Stomach (tissue), 4 donors: ENCODE measurements around the gene SLAMF9.

ENCODE experiments used
- POLR2A ChIP-seq, 4 donors: fragments of 450-650 bp; IDR thresholded peaks; one replicate each; pipeline ENCODE4 v1.6.1; 2016; ENCODE audit warnings: antibody characterized with exemption in 4 of 4, control low read depth in 2 of 4, mild to moderate bottlenecking in 1 of 4, moderate library complexity in 1 of 4
- TF ChIP-seq, protein P1 (sequence below), 7 experiments: fragments of 450-650 bp in 4 of 7; fragments of 200-600 bp in 3 of 7; sonication (generic) in 3 of 7; IDR thresholded peaks; one replicate each; pipeline ENCODE4 v1.5.1; 2016 to 2019; ENCODE audit warnings: antibody characterized with exemption in 7 of 7, control low read depth in 2 of 7, mild to moderate bottlenecking in 1 of 7

DNA sequence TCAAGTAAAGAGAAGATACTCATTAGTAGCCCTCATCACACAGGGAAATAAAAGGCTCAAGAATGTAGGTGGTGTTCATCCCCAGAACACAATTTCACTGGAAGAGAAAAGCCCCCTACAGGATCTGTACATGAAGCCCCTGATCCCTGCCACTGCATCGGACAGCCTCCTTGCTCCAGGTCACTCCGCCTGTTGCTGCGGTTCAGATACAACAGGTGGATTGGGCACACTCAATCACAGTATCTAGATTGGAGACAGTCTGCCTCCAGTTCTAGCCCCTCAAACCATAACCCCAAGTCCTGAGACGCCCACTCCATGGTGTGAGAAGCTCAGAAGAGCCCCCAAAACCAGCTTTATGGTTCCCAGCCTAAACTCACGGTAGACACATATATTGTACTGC, 1.1 kb downstream of the SLAMF9 start:
- TF ChIP-seq, protein P1, sequence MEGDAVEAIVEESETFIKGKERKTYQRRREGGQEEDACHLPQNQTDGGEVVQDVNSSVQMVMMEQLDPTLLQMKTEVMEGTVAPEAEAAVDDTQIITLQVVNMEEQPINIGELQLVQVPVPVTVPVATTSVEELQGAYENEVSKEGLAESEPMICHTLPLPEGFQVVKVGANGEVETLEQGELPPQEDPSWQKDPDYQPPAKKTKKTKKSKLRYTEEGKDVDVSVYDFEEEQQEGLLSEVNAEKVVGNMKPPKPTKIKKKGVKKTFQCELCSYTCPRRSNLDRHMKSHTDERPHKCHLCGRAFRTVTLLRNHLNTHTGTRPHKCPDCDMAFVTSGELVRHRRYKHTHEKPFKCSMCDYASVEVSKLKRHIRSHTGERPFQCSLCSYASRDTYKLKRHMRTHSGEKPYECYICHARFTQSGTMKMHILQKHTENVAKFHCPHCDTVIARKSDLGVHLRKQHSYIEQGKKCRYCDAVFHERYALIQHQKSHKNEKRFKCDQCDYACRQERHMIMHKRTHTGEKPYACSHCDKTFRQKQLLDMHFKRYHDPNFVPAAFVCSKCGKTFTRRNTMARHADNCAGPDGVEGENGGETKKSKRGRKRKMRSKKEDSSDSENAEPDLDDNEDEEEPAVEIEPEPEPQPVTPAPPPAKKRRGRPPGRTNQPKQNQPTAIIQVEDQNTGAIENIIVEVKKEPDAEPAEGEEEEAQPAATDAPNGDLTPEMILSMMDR (IDR thresholded peaks at IDR 0.05): no peak
- TF ChIP-seq POLR2A (IDR thresholded peaks at IDR 0.05): no peak
